ENCODE measurements around the gene ATP11A. TPM values are rescaled to one million over a fixed set of nuclear protein-coding genes. Genes with fewer than 3 reads are reported as not detected.

Gene ATP11A
- total RNA-seq, 2 experiments from 2014 or later = 42.1 to 50.7 TPM

- Mint-ChIP-seq H3K4me1 (no peaks in the 10 kb centered on the region), H3K27me3 (peaks cover 6% of the 10 kb centered on the region), H3K9me3 (ENCODE audit: low read depth) (no peaks in the 10 kb centered on the region), H3K36me3 (ENCODE audit: low read depth) (no peaks in the 10 kb centered on the region), H3K27ac (no peak overlapping the region), H3K4me3 (no peak overlapping the region)
- DNase-seq = no peak
- intact Hi-C loops (cut with DNase I, micrococcal nuclease) = no loop called here
- CTCF ChIA-PET = interaction anchor here (0.6 to 0.7 kb wide), 2 partner anchors 39 to 98 kb away, joined by 3 read pairs; no protein-coding TSS in a partner anchor
- ATAC-seq = no peak
- POLR2A ChIA-PET = no interaction called here
These were observed 203.3 kb downstream of the ATP11A start for GRCh38 chr13:112893207-112893569.

GRCh38 chr13:112893570-112894422, 204.0 kb downstream of the ATP11A start:
- DNase-seq = peak; percentile 59
- intact Hi-C loops (cut with DNase I, micrococcal nuclease) = no loop called here
- Mint-ChIP-seq H3K4me3 (no peak overlapping the region), H3K27me3 (peaks cover 6% of the 10 kb centered on the region), H3K27ac (no peak overlapping the region), H3K36me3 (ENCODE audit: low read depth) (no peaks in the 10 kb centered on the region), H3K4me1 (no peaks in the 10 kb centered on the region), H3K9me3 (ENCODE audit: low read depth) (no peaks in the 10 kb centered on the region)
- ChIA-PET CTCF (interaction anchor here (0.6 kb wide), 1 partner anchor 99 kb away, joined by 3 read pairs; no protein-coding TSS in a partner anchor), POLR2A (interaction anchor here (0.6 kb wide), 1 partner anchor 221 kb away, joined by 4 read pairs; no protein-coding TSS in a partner anchor)
- ATAC-seq = peak; percentile 78

GRCh38 chr13:112894423-112894672, 204.5 kb downstream of the ATP11A start:
- H3K4me1 Mint-ChIP-seq = no peaks in the 10 kb centered on the region
- intact Hi-C loops (cut with DNase I, micrococcal nuclease) = no loop called here
- no peaks in the 10 kb centered on the region for H3K36me3 Mint-ChIP-seq (ENCODE audit: low read depth)
- H3K9me3 Mint-ChIP-seq (ENCODE audit: low read depth) = no peaks in the 10 kb centered on the region
- ATAC-seq (no peak), DNase-seq (no peak)
- H3K4me3 Mint-ChIP-seq = no peak overlapping the region
- no peak overlapping the region for H3K27ac Mint-ChIP-seq
- ChIA-PET POLR2A (interaction anchor here (0.6 kb wide), 1 partner anchor 221 kb away, joined by 4 read pairs; no protein-coding TSS in a partner anchor), CTCF (no interaction called here)
- peaks cover 6% of the 10 kb centered on the region for H3K27me3 Mint-ChIP-seq

- POLR2A ChIA-PET = interaction anchor here (0.6 kb wide), 1 partner anchor 222 kb away, joined by 4 read pairs; no protein-coding TSS in a partner anchor
- ATAC-seq = peak; percentile 9
- Mint-ChIP-seq H3K27me3 (peaks cover 6% of the 10 kb centered on the region), H3K27ac (no peak overlapping the region), H3K4me1 (no peaks in the 10 kb centered on the region), H3K4me3 (no peak overlapping the region), H3K36me3 (ENCODE audit: low read depth) (no peaks in the 10 kb centered on the region), H3K9me3 (ENCODE audit: low read depth) (no peaks in the 10 kb centered on the region)
- DNase-seq = peak; percentile 19
- intact Hi-C loops (cut with DNase I, micrococcal nuclease) = no loop called here
- CTCF ChIA-PET = interaction anchor here (0.7 to 0.9 kb wide), 2 partner anchors 29 to 270 kb away, joined by 3 read pairs; no protein-coding TSS in a partner anchor
These were observed 205.0 kb downstream of the ATP11A start for GRCh38 chr13:112894673-112895481.

- no peak overlapping the region for H3K4me3 Mint-ChIP-seq
- intact Hi-C loops (cut with DNase I, micrococcal nuclease) = no loop called here
- CTCF ChIA-PET = interaction anchor here (0.6 to 0.9 kb wide), 3 partner anchors 27 to 271 kb away, joined by 3 read pairs; no protein-coding TSS in a partner anchor
- no peaks in the 10 kb centered on the region for H3K36me3 Mint-ChIP-seq (ENCODE audit: low read depth)
- H3K9me3 Mint-ChIP-seq (ENCODE audit: low read depth) = no peaks in the 10 kb centered on the region
- POLR2A ChIA-PET = no interaction called here
- H3K4me1 Mint-ChIP-seq = no peaks in the 10 kb centered on the region
- DNase-seq (peak; percentile 4), ATAC-seq (no peak)
- H3K27ac Mint-ChIP-seq = no peak overlapping the region
- peaks cover 6% of the 10 kb centered on the region for H3K27me3 Mint-ChIP-seq
These were observed 206.0 kb downstream of the ATP11A start for GRCh38 chr13:112895521-112896465.

GRCh38 chr13:112896736-112897602, 207.1 kb downstream of the ATP11A start:
- intact Hi-C loops (cut with DNase I, micrococcal nuclease) = no loop called here
- ChIA-PET POLR2A (no interaction called here), CTCF (no interaction called here)
- DNase-seq (no peak), ATAC-seq (no peak)
- no peak overlapping the region for H3K4me3 Mint-ChIP-seq
- no peak overlapping the region for H3K27ac Mint-ChIP-seq
- no peaks in the 10 kb centered on the region for H3K4me1 Mint-ChIP-seq
- peaks cover 6% of the 10 kb centered on the region for H3K27me3 Mint-ChIP-seq
- no peaks in the 10 kb centered on the region for H3K9me3 Mint-ChIP-seq (ENCODE audit: low read depth)
- no peaks in the 10 kb centered on the region for H3K36me3 Mint-ChIP-seq (ENCODE audit: low read depth)

- ChIA-PET CTCF (no interaction called here), POLR2A (no interaction called here)
- ATAC-seq (no peak), DNase-seq (no peak)
- intact Hi-C loops (cut with DNase I, micrococcal nuclease) = no loop called here
- Mint-ChIP-seq H3K9me3 (ENCODE audit: low read depth) (no peaks in the 10 kb centered on the region), H3K4me3 (no peak overlapping the region), H3K27me3 (peaks cover 6% of the 10 kb centered on the region), H3K36me3 (ENCODE audit: low read depth) (no peaks in the 10 kb centered on the region), H3K4me1 (no peaks in the 10 kb centered on the region), H3K27ac (no peak overlapping the region)
These were observed 207.7 kb downstream of the ATP11A start for GRCh38 chr13:112897603-112897955.

- ChIA-PET CTCF (no interaction called here), POLR2A (no interaction called here)
- H3K9me3 Mint-ChIP-seq (ENCODE audit: low read depth) = no peaks in the 10 kb centered on the region
- intact Hi-C loops (cut with DNase I, micrococcal nuclease) = no loop called here
- ATAC-seq (no peak), DNase-seq (no peak)
- H3K27me3 Mint-ChIP-seq = peaks cover 2% of the 10 kb centered on the region
- no peak overlapping the region for H3K4me3 Mint-ChIP-seq
- no peaks in the 10 kb centered on the region for H3K4me1 Mint-ChIP-seq
- H3K27ac Mint-ChIP-seq = no peak overlapping the region
- no peaks in the 10 kb centered on the region for H3K36me3 Mint-ChIP-seq (ENCODE audit: low read depth)
These were observed 208.2 kb downstream of the ATP11A start for GRCh38 chr13:112897956-112898620.

- H3K4me3 Mint-ChIP-seq = no peak overlapping the region
- DNase-seq = no peak
- no peaks in the 10 kb centered on the region for H3K9me3 Mint-ChIP-seq (ENCODE audit: low read depth)
- ChIA-PET CTCF (no interaction called here), POLR2A (no interaction called here)
- H3K27me3 Mint-ChIP-seq = peaks cover 2% of the 10 kb centered on the region
- no peak for ATAC-seq
- intact Hi-C loops (cut with DNase I, micrococcal nuclease) = no loop called here
- no peaks in the 10 kb centered on the region for H3K36me3 Mint-ChIP-seq (ENCODE audit: low read depth)
- no peak overlapping the region for H3K27ac Mint-ChIP-seq
- no peaks in the 10 kb centered on the region for H3K4me1 Mint-ChIP-seq
These were observed 208.9 kb downstream of the ATP11A start for GRCh38 chr13:112898621-112899280.

Data from activated CD4-positive, alpha-beta T cell treated with anti-CD3 and anti-CD28 coated beads for 36 hours (primary cell).